OCI-LY1 (cell line): Measurements from ENCODE around the gene HYAL3.

Source experiments
- CTCF ChIP-seq: fragments of 200-600 bp; sonication (generic), shearing (Covaris generic); IDR thresholded peaks from 2 replicates; pipeline ENCODE4 v1.5.1; 2017; ENCODE audit warnings: mild to moderate bottlenecking, antibody characterized with exemption, low read length, moderate library complexity, mixed read lengths
- EZH2 ChIP-seq: fragments of 200-600 bp; sonication (generic), shearing (Covaris generic); IDR thresholded peaks from 2 replicates; pipeline ENCODE4 v1.8.0; 2017; ENCODE audit warnings: borderline replicate concordance, mixed run types, mild to moderate bottlenecking, antibody characterized with exemption, low read length, moderate library complexity, mixed read lengths

DNA sequence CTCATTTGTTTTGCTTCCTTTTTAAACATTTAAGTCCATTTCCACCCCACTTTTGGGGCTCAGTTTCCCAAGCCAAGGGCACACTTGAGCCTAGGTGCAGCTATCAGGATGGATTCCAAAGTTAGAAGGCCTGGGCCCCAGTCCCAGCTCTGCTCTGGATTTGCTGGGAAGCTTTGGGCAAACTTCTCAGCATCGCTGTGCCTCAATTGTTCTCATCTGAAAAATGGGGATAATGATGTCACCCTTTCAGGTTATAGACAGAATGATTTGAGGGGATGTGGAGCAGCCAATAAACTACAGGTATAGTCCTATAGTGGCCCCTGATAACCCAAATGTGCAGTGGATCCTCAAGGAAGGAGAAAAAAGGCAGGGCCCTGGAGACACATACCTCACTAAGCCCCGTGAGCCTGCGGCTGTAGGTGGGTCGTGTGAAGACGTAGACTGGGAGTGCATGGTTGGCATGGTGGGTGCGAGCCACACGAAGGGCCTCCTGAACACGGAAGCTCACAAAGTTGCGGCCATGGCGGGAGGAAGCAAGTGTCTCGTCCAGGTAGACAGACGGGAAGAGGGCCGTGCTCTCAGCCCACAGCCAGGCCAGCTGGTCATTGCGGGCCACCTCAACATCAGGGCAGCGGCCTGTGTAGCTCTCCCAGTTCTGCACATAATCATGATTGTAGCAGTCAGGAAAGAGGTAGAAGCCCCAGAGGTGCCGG is 20.1 kb upstream of the HYAL3 start:
- TF ChIP-seq CTCF, result no peak
- TF ChIP-seq EZH2, result no peak
